SK-N-SH (cell line): Measurements from ENCODE around the gene IL18. TPM values are rescaled to one million over a fixed set of nuclear protein-coding genes. Genes with fewer than 3 reads are reported as not detected.

Experiments used
- CTCF ChIA-PET: fragments of 300-600, 350-600 bp; formaldehyde crosslinking; extraction: SDS; loops from one replicate; lab custom pipeline; 2021; lab: Yijun Ruan, JAX
- POLR2A ChIA-PET: fragments of 350-600 bp; sonication (Branson Sonifier 250); formaldehyde crosslinking; extraction: SDS; loops from one replicate; lab custom pipeline; 2020; ENCODE audit warnings: antibody characterized with exemption, inconsistent platforms; lab: Yijun Ruan, JAX
- DNase-seq: peaks from one replicate; pipeline ENCODE4 v3.0.0; 2012
- H2AFZ ChIP-seq: fragments of 200-600 bp; sonication (generic); 2 replicates; pipeline ENCODE4 v1.8.1; 2016; ENCODE audit warnings: antibody characterized with exemption, mild to moderate bottlenecking, low read depth
- H3F3A ChIP-seq: fragments of 200-600 bp; sonication (generic); replicated peaks from 2 replicates; pipeline ENCODE3; 2016; ENCODE audit warnings: antibody characterized with exemption, mild to moderate bottlenecking; ENCODE audit not compliant: insufficient read depth
- H3K27ac ChIP-seq, 2 experiments: fragments of 200-500 bp in 1 of 2; fragments of 200-600 bp in 1 of 2; sonication (Bioruptor generic) in 1 of 2; sonication (generic), shearing (Covaris generic) in 1 of 2; 2 replicates each; pipeline versions ENCODE4 v1.5.1 to v1.6.1; 2014 to 2016; ENCODE audit warnings: low read depth in 2 of 2, inconsistent platforms in 1 of 2, low read length in 1 of 2, mild to moderate bottlenecking in 1 of 2, mixed read lengths in 1 of 2
- H3K27me3 ChIP-seq: fragments of 200-600 bp; sonication (generic), shearing (Covaris generic); 2 replicates; pipeline ENCODE4 v1.6.1; 2016; ENCODE audit warnings: mixed run types; ENCODE audit not compliant: insufficient read depth
- H3K36me3 ChIP-seq, 2 experiments: fragments of 200-500 bp in 1 of 2; fragments of 200-600 bp in 1 of 2; sonication (Bioruptor generic) in 1 of 2; sonication (generic) in 1 of 2; replicated peaks in 1 of 2; 2 replicates each; pipeline versions ENCODE3 to v1.5.1; 2014 to 2016; ENCODE audit warnings: low read length in 1 of 2, mild to moderate bottlenecking in 1 of 2; ENCODE audit not compliant: insufficient read depth in 2 of 2, control insufficient read depth in 1 of 2
- H3K4me1 ChIP-seq, 2 experiments: fragments of 200-500 bp in 1 of 2; fragments of 200-600 bp in 1 of 2; sonication (Bioruptor generic) in 1 of 2; sonication (generic), shearing (Covaris generic) in 1 of 2; 2 replicates each; pipeline versions ENCODE4 v1.5.1 to v1.6.1; 2014 to 2016; ENCODE audit warnings: low read depth in 1 of 2, low read length in 1 of 2, mixed run types in 1 of 2; ENCODE audit not compliant: insufficient read depth in 2 of 2, control insufficient read depth in 1 of 2
- H3K4me2 ChIP-seq: fragments of 200-600 bp; sonication (generic), shearing (Covaris generic); 2 replicates; pipeline ENCODE4 v1.6.1; 2017; ENCODE audit warnings: mixed run types
- H3K4me3 ChIP-seq, 2 experiments: fragments of 200-500 bp in 1 of 2; fragments of 200-600 bp in 1 of 2; sonication (Bioruptor generic) in 1 of 2; sonication (generic), shearing (Covaris generic) in 1 of 2; 2 replicates each; pipeline versions ENCODE4 v1.5.1 to v1.8.1; 2014 to 2016; ENCODE audit warnings: low read depth in 2 of 2, inconsistent platforms in 1 of 2, low read length in 1 of 2, mild to moderate bottlenecking in 1 of 2, mixed read lengths in 1 of 2, moderate library complexity in 1 of 2
- H3K79me2 ChIP-seq: fragments of 200-600 bp; sonication (generic); 2 replicates; pipeline ENCODE4 v1.8.1; 2017; ENCODE audit warnings: mild to moderate bottlenecking; ENCODE audit not compliant: insufficient read depth
- H3K9ac ChIP-seq: fragments of 200-600 bp; sonication (generic); 2 replicates; pipeline ENCODE4 v1.6.1; 2017; ENCODE audit warnings: mixed run types
- H3K9me2 ChIP-seq: fragments of 200-600 bp; sonication (generic); 2 replicates; pipeline ENCODE4 v1.6.1; 2017; ENCODE audit warnings: mixed run types
- H3K9me3 ChIP-seq: fragments of 200-600 bp; sonication (generic); 2 replicates; pipeline ENCODE4 v1.6.1; 2017; ENCODE audit warnings: mixed run types, mild to moderate bottlenecking, moderate library complexity
- H4K20me1 ChIP-seq: fragments of 200-600 bp; sonication (generic); 2 replicates; pipeline ENCODE4 v1.6.1; 2017; ENCODE audit warnings: mild to moderate bottlenecking, mixed run types; ENCODE audit not compliant: insufficient read depth
- CHD2 ChIP-seq: fragments of 150-350 bp; IDR thresholded peaks from 2 replicates; pipeline ENCODE4 v1.6.1; 2018; ENCODE audit warnings: low read length; ENCODE audit not compliant: partially characterized antibody
- ELF1 ChIP-seq: IDR thresholded peaks from 2 replicates; pipeline ENCODE4 v1.4.0; 2012
- EP300 ChIP-seq, 2 experiments: IDR thresholded peaks; 2 replicates each; pipeline versions ENCODE4 v1.4.0 to v1.6.1; 2012; ENCODE audit warnings: borderline replicate concordance in 1 of 2, low read depth in 1 of 2, low read length in 1 of 2
- EZH2phosphoT487 ChIP-seq: fragments of 200-600 bp; sonication (generic); IDR thresholded peaks from 2 replicates; pipeline ENCODE4 v1.6.1; 2017; ENCODE audit warnings: low read depth, mixed run types, mild to moderate bottlenecking, antibody characterized with exemption, moderate library complexity, borderline replicate concordance
- FOXJ3 ChIP-seq: sonication (generic); formaldehyde crosslinking; IDR thresholded peaks from 2 replicates; pipeline ENCODE4 v1.5.1; 2020; ENCODE audit warnings: mild to moderate bottlenecking, missing genetic modification reagents
- FOXM1 ChIP-seq: IDR thresholded peaks from 2 replicates; pipeline ENCODE4 v1.4.0; 2012; ENCODE audit warnings: low read depth, mild to moderate bottlenecking
- RCOR1 ChIP-seq: fragments of 150-350 bp; IDR thresholded peaks from 2 replicates; pipeline ENCODE4 v1.6.1; 2017; ENCODE audit warnings: antibody characterized with exemption, low read length
- SIN3A ChIP-seq: IDR thresholded peaks from 2 replicates; pipeline ENCODE4 v1.6.1; 2012; ENCODE audit warnings: low read depth, mild to moderate bottlenecking, low read length, moderate library complexity, borderline replicate concordance
- WGBS: methylation state at CpG from one replicate; pipeline ENCODE4 v1.1.6; 2017; ENCODE audit warnings: low lambda C conversion rate; 5-methylcytosine and 5-hydroxymethylcytosine counted together
- polyA plus RNA-seq, 3 experiments: library from polyadenylated mRNA; depleted of rRNA; stranded (reverse); fragments of >200 nt; gene quantifications; 2 replicates each; pipeline ENCODE4 v1.2.3, GENCODE V29; 2012
- TF ChIP-seq, protein P1 (sequence below): fragments of 150-350 bp; IDR thresholded peaks from 2 replicates; pipeline ENCODE4 v1.6.1; 2017; ENCODE audit warnings: antibody characterized with exemption, low read length, low read depth, borderline replicate concordance
- TF ChIP-seq, protein P2 (sequence below): fragments of 200-600 bp; sonication (generic); IDR thresholded peaks from 2 replicates; pipeline ENCODE4 v1.6.1; 2017; ENCODE audit warnings: antibody characterized with exemption, mild to moderate bottlenecking, moderate library complexity
- TF ChIP-seq, protein P3 (sequence below): IDR thresholded peaks from 2 replicates; pipeline ENCODE4 v1.4.0; 2012; ENCODE audit warnings: low read depth, borderline replicate concordance
- TF ChIP-seq, protein P4 (sequence below): IDR thresholded peaks from 2 replicates; pipeline ENCODE4 v1.4.0; 2012; ENCODE audit warnings: low read depth, borderline replicate concordance

IL18 gene
- polyA plus RNA-seq, 1 of the 3 experiments (the other 2 are of a cell fraction) = 0.28 TPM

DNA sequence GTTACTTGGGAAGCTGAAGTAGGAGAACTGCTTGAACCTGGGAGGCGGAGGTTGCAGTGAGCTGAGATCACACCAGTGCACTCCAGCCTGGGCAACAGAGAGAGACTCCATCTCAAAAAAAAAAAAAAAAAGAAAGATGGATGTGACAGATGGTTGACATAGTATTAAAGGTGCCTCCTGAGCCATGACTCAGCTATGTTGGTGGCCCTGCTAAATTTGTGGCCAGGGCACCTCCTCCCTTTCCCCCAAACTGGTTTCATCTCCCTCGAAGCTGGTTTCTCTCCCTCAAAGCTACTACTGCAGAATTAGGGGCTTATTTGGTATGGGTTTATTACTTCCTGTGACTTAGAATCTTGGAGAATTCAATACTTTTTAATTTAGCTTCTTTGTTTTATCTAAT, 45.7 kb downstream of the IL18 start:
- Histone ChIP-seq H3K4me2 (no peak overlapping the region), H4K20me1 (no peaks in the 10 kb centered on the region)
- TF ChIP-seq, protein P1, sequence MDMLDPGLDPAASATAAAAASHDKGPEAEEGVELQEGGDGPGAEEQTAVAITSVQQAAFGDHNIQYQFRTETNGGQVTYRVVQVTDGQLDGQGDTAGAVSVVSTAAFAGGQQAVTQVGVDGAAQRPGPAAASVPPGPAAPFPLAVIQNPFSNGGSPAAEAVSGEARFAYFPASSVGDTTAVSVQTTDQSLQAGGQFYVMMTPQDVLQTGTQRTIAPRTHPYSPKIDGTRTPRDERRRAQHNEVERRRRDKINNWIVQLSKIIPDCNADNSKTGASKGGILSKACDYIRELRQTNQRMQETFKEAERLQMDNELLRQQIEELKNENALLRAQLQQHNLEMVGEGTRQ = no peak
- TF ChIP-seq, protein P2, sequence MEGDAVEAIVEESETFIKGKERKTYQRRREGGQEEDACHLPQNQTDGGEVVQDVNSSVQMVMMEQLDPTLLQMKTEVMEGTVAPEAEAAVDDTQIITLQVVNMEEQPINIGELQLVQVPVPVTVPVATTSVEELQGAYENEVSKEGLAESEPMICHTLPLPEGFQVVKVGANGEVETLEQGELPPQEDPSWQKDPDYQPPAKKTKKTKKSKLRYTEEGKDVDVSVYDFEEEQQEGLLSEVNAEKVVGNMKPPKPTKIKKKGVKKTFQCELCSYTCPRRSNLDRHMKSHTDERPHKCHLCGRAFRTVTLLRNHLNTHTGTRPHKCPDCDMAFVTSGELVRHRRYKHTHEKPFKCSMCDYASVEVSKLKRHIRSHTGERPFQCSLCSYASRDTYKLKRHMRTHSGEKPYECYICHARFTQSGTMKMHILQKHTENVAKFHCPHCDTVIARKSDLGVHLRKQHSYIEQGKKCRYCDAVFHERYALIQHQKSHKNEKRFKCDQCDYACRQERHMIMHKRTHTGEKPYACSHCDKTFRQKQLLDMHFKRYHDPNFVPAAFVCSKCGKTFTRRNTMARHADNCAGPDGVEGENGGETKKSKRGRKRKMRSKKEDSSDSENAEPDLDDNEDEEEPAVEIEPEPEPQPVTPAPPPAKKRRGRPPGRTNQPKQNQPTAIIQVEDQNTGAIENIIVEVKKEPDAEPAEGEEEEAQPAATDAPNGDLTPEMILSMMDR = no peak
- TF ChIP-seq FOXJ3 (CRISPR knock-in tag) = no peak
- TF ChIP-seq ELF1 = no peak
- TF ChIP-seq, protein P3, sequence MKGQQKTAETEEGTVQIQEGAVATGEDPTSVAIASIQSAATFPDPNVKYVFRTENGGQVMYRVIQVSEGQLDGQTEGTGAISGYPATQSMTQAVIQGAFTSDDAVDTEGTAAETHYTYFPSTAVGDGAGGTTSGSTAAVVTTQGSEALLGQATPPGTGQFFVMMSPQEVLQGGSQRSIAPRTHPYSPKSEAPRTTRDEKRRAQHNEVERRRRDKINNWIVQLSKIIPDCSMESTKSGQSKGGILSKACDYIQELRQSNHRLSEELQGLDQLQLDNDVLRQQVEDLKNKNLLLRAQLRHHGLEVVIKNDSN = no peak
- TF ChIP-seq, protein P4, sequence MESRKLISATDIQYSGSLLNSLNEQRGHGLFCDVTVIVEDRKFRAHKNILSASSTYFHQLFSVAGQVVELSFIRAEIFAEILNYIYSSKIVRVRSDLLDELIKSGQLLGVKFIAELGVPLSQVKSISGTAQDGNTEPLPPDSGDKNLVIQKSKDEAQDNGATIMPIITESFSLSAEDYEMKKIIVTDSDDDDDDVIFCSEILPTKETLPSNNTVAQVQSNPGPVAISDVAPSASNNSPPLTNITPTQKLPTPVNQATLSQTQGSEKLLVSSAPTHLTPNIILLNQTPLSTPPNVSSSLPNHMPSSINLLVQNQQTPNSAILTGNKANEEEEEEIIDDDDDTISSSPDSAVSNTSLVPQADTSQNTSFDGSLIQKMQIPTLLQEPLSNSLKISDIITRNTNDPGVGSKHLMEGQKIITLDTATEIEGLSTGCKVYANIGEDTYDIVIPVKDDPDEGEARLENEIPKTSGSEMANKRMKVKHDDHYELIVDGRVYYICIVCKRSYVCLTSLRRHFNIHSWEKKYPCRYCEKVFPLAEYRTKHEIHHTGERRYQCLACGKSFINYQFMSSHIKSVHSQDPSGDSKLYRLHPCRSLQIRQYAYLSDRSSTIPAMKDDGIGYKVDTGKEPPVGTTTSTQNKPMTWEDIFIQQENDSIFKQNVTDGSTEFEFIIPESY = no peak
- TF ChIP-seq CHD2 = no peak
- no peak for TF ChIP-seq EP300 (IDR thresholded peaks at IDR 0.05; ENCODE audit: borderline replicate concordance in 1 of 2, low read depth in 1 of 2, low read length in 1 of 2)
- no peak for TF ChIP-seq FOXM1
- no peak for TF ChIP-seq RCOR1
- TF ChIP-seq EZH2phosphoT487 = no peak
- no peak for TF ChIP-seq SIN3A
- TF ChIP-seq, all 33 proteins: peak for 0
- ChIA-PET CTCF (interaction anchor here (0.7 to 1.3 kb wide), 2 partner anchors 57 to 162 kb away, joined by 4 to 5 read pairs; partner anchors contain the start of gene BCO2), POLR2A (no interaction called here)
- H3K9me3 ChIP-seq = no peaks in the 10 kb centered on the region
- H3K4me1 ChIP-seq = peaks cover 0 to 26% of the 10 kb centered on the region in 2 experiments; a peak in 1 of 4 replicates
- peaks cover 20% of the 10 kb centered on the region for H3F3A ChIP-seq
- no peaks in the 10 kb centered on the region for H3K27me3 ChIP-seq
- WGBS = 97% methylated on average over 2 of the region's 2 CpGs
- no peak for DNase-seq
- H2AFZ ChIP-seq = no peak overlapping the region
- no peaks in the 10 kb centered on the region for H3K36me3 ChIP-seq
- no peak overlapping the region for H3K27ac ChIP-seq
- no peak overlapping the region for H3K4me3 ChIP-seq
- H3K9ac ChIP-seq = no peak overlapping the region
- H3K79me2 ChIP-seq = no peaks in the 10 kb centered on the region
- no peaks in the 10 kb centered on the region for H3K9me2 ChIP-seq
